ENCODE data around the gene IRAK4.

IRAK4 gene

DNA sequence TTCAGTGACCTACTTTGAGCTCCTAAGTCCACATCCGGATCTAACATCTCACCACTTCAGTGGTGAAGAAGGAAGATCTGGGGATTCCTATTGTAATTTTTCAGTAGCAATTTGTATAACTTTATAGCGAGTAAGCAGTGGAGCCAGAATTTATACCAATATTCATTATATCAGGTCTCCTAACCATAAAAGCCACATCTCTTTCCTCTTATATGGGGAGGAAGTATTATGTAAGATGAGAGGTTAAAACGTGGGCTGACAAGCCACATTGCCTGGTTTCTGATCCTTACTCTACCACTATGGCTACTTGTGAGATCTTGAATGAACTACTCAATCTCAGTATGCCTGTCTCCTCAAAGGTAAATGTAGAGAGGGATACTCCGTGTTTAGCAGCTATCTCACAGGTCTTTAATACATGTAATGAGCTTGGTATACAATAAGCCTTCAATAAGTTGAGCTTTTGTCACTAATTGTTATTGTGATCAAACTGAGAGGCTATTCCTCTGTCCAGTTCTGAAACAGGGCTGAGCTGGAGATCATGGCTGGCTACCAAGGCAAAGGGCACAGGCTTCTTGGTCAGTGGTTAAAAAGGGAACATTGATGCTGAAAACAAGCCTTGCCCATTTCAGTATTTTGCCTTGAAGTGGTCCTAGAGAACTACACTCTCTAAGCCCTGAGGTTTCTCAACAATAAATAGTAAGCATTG, 73.9 kb downstream of the IRAK4 start:
- DNase-seq (ENCODE audit: low read depth) = no peak
- no peak for TF ChIP-seq CTCF (IDR thresholded peaks at IDR 0.05; ENCODE audit: low read length, missing control alignments)

DNA sequence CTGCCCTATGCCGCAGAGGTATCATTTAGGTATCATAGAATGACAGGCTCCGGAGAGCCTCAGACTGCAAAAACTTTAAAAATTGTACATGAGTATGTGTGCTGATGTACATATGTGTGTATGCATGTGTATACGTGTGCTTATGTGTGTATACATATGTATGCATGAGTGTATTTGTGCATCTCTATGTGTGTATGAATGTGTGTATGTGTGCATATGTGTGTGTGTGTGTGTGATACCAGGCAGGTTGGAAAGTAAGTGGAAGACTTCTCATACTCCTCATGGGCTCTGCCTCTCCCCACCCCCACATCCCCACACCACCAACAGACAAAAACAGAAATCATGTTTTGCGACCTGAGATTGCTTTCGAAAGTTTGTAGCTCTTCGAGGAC, 76.5 kb downstream of the IRAK4 start:
- peak; percentile 11 for DNase-seq (ENCODE audit: low read depth)
- H3K4me3 ChIP-seq (replicated peaks; ENCODE audit: low read depth, low read length) = peak overlapping the region; percentile 65
- TF ChIP-seq CTCF (IDR thresholded peaks at IDR 0.05; ENCODE audit: low read length, missing control alignments) = no peak

More for the DNA sequence above, 73.9 kb downstream of the IRAK4 start:
- H3K4me3 ChIP-seq (replicated peaks; ENCODE audit: low read depth, low read length) = no peak overlapping the region

GRCh38 chr12:43835656-43836474, 77.1 kb downstream of the IRAK4 start, which contains the start of gene TMEM117:
TSS of gene TMEM117 (plus strand) at chr12:43836081.
- peak; percentile 45 for DNase-seq (ENCODE audit: low read depth)
- peak within 1 kb of the TSS; percentile 65 for H3K4me3 ChIP-seq (replicated peaks; ENCODE audit: low read depth, low read length)

DNA sequence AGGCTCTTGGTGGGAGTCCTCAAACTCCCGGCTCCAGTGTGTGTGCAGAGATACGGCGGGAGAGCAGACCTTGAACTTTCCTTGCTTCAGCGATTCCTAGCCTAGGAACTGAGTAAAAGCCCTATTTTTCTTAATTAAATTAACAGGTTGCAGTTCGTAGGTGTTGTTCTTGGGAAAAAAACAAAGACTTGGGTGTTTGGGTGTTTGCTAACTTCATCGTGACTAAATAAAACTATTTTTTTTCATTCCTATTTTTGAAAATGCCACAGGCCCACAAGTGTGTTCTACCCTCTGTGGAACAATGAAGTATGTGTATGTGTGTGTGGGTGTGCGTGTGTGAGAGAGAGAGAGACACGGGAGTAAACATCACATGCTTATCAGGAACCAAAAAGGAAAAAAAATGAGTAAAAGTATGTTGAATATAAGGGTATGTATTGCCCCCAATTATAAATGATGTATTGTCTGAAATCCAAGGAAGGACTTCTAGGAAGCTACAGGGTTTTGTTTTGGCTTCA, 77.8 kb downstream of the IRAK4 start:
- TF ChIP-seq CTCF (IDR thresholded peaks at IDR 0.05; ENCODE audit: low read length, missing control alignments) = no peak
- DNase-seq (ENCODE audit: low read depth) = peak; percentile 54
- peak overlapping the region; percentile 65 for H3K4me3 ChIP-seq (replicated peaks; ENCODE audit: low read depth, low read length)

More at GRCh38 chr12:43835656-43836474, 77.1 kb downstream of the IRAK4 start, which contains the start of gene TMEM117:
- TF ChIP-seq CTCF (IDR thresholded peaks at IDR 0.05; ENCODE audit: low read length, missing control alignments) = no peak
